GM10847 (cell line): ENCODE results near the gene B3GALT2.

ENCODE experiments used
- POLR2A ChIP-seq: IDR thresholded peaks from 2 replicates; pipeline ENCODE4 v1.6.1; 2011; ENCODE audit not compliant: insufficient read length; ENCODE audit errors: extremely low read depth

Gene B3GALT2

DNA sequence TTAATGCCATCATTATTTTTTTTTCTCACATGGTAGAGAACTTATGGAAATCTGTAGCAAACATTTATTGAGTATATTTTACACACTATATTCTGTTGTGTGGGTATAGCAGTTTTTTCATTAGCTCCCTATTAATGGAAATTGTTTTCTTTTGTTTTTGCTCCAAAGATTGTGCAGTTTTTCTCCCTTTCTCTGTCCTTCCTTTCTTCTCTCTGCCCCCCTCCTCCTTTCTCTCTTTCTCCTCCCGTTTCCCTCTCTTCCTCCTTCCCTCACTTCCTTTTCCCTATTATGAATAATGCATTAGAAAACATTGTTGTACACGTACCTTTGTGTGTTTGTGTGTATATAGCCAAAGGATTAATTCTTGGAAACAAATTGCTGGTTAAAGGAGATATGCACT lies 44.0 kb downstream of the B3GALT2 start:
- no peak for TF ChIP-seq POLR2A

DNA sequence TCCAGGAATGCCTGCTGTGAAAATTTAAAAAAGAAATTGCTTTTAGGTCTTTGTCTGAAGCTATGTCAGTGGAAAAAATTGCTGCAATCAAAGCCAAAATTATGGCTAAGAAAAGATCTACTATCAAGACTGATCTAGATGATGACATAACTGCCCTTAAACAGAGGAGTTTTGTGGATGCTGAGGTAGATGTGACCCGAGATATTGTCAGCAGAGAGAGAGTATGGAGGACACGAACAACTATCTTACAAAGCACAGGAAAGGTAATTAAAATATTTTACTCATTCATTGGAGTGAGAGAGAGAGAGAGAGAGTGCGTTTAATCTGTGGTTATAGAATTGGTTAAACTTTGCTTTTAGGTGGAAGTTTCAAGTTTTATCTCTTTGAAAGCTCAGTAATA lies 44.6 kb downstream of the B3GALT2 start:
- TF ChIP-seq POLR2A: no peak

DNA sequence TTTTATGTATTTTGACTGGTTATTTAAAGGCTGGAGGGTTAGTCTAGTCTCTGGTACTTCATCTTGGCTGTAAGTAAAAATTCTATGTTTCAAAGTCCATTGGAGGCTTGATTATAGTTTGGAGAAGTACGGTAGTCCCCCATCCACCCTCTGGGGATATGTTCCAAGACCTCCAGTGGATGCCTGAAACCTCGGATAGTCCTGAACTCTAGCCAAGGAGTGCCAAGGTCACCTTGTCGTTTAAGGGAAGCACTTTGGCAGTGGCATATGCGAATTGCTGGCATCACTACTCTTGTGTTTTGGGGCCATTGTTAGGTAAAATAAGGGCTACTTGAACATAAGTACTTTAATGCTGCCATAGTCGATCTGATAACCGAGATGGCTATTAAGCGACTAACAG lies 46.2 kb downstream of the B3GALT2 start:
- no peak for TF ChIP-seq POLR2A

DNA sequence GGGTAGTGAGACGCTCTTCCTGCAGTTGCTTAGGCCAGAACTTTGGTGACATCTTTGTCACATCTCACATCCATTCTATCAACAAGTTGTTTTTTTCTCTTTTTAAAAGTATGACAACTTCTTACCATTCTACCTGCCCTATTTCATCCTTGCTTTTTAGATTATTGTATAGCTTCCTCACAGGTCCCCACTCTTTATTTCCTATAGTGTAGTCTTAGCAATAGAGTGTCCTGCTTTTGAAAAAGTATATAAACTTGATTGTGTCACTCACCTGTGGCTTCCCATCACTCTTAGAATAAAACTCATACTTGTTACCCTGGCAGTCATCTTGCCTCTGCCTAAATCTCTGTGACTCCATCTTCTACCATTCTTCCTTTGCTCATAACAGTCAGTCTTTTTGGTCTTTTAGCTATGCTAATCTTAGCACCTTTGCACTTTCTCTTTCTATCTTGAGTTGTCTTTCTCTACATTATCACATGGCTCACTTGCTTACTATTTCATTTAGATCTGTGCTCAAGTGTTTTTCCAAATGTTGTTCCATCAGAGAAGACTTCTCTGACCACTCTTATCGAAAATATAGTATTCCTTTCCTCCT lies 55.0 kb downstream of the B3GALT2 start:
- TF ChIP-seq POLR2A: no peak
